ENCODE measurements around the gene CEP68. TPM values are rescaled to one million over a fixed set of nuclear protein-coding genes. Genes with fewer than 3 reads are reported as not detected.

The CEP68 gene
- total RNA-seq, 4 donors from 2014 or later, result 21.4 to 48.0 (median 35.2) TPM

- Histone ChIP-seq H3K27me3 (no peaks in the 10 kb centered on the region), H3K9me3 (no peaks in the 10 kb centered on the region), H3K4me1 (peaks cover 0 to 14% of the 10 kb centered on the region in 2 donors), H3K27ac (no peak overlapping the region), H3K36me3 (peaks cover 0 to 63% of the 10 kb centered on the region in 2 donors), H3K4me3 (no peak overlapping the region)
- intact Hi-C loops (cut with DNase I; ENCODE audit: low total_unique reads), result no loop called here
- TF ChIP-seq CTCF (IDR thresholded peaks at IDR 0.05 in 4 of 5, conservative IDR thresholded peaks at IDR 0.05 in 1 of 5), result no peak
- no peak for TF ChIP-seq POLR2A (IDR thresholded peaks at IDR 0.05)
- in situ Hi-C loops (cut with MboI; ENCODE audit: low sequenced_read_pairs in 4 of 4), result no loop called here
- no peak for ATAC-seq
- DNase-seq, result no peak
These were observed 36.6 kb downstream of the CEP68 start for GRCh38 chr2:65092791-65093190.

GRCh38 chr2:65093211-65093610, 37.0 kb downstream of the CEP68 start:
- TF ChIP-seq POLR2A (IDR thresholded peaks at IDR 0.05) (no peak), CTCF (IDR thresholded peaks at IDR 0.05 in 4 of 5, conservative IDR thresholded peaks at IDR 0.05 in 1 of 5) (no peak)
- intact Hi-C loops (cut with DNase I; ENCODE audit: low total_unique reads), result no loop called here
- peaks cover 0 to 62% of the 10 kb centered on the region in 2 donors for H3K36me3 ChIP-seq
- no peaks in the 10 kb centered on the region for H3K27me3 ChIP-seq
- H3K27ac ChIP-seq, result no peak overlapping the region
- no peak for ATAC-seq
- H3K4me1 ChIP-seq, result peaks cover 0 to 15% of the 10 kb centered on the region in 2 donors
- H3K9me3 ChIP-seq, result no peaks in the 10 kb centered on the region
- H3K4me3 ChIP-seq, result no peak overlapping the region
- in situ Hi-C loops (cut with MboI; ENCODE audit: low sequenced_read_pairs in 4 of 4), result no loop called here
- no peak for DNase-seq

GRCh38 chr2:65096948-65097347, 40.7 kb downstream of the CEP68 start:
- Histone ChIP-seq H3K27ac (no peak overlapping the region), H3K36me3 (peaks cover 2 to 68% of the 10 kb centered on the region in 2 donors), H3K4me1 (peaks cover 0 to 5% of the 10 kb centered on the region in 2 donors), H3K4me3 (no peak overlapping the region), H3K9me3 (no peaks in the 10 kb centered on the region), H3K27me3 (no peaks in the 10 kb centered on the region)
- no peak for TF ChIP-seq POLR2A (IDR thresholded peaks at IDR 0.05)
- TF ChIP-seq CTCF (IDR thresholded peaks at IDR 0.05 in 4 of 5, conservative IDR thresholded peaks at IDR 0.05 in 1 of 5), result no peak
- no peak for ATAC-seq
- in situ Hi-C loops (cut with MboI; ENCODE audit: low sequenced_read_pairs in 4 of 4), result no loop called here
- DNase-seq, result no peak
- intact Hi-C loops (cut with DNase I; ENCODE audit: low total_unique reads), result no loop called here

GRCh38 chr2:65097844-65098243, 41.6 kb downstream of the CEP68 start:
- TF ChIP-seq CTCF (IDR thresholded peaks at IDR 0.05 in 4 of 5, conservative IDR thresholded peaks at IDR 0.05 in 1 of 5) (no peak), POLR2A (IDR thresholded peaks at IDR 0.05) (no peak)
- ATAC-seq (no peak), DNase-seq (no peak)
- Histone ChIP-seq H3K36me3 (peaks cover 2 to 64% of the 10 kb centered on the region in 2 donors), H3K4me1 (peaks cover 0 to 5% of the 10 kb centered on the region in 2 donors), H3K9me3 (no peaks in the 10 kb centered on the region), H3K27me3 (no peaks in the 10 kb centered on the region), H3K4me3 (no peak overlapping the region), H3K27ac (no peak overlapping the region)
- in situ Hi-C loops (cut with MboI; ENCODE audit: low sequenced_read_pairs in 4 of 4), result no loop called here
- intact Hi-C loops (cut with DNase I; ENCODE audit: low total_unique reads), result no loop called here

GRCh38 chr2:65098741-65099140, 42.5 kb downstream of the CEP68 start:
- ATAC-seq (no peak), DNase-seq (no peak)
- Histone ChIP-seq H3K4me1 (peaks cover 5% of the 10 kb centered on the region in 2 donors), H3K36me3 (peaks cover 2 to 67% of the 10 kb centered on the region in 2 donors), H3K27me3 (no peaks in the 10 kb centered on the region), H3K9me3 (no peaks in the 10 kb centered on the region), H3K27ac (no peak overlapping the region), H3K4me3 (no peak overlapping the region)
- intact Hi-C loops (cut with DNase I; ENCODE audit: low total_unique reads), result no loop called here
- in situ Hi-C loops (cut with MboI; ENCODE audit: low sequenced_read_pairs in 4 of 4), result no loop called here
- TF ChIP-seq POLR2A (IDR thresholded peaks at IDR 0.05) (no peak), CTCF (IDR thresholded peaks at IDR 0.05 in 4 of 5, conservative IDR thresholded peaks at IDR 0.05 in 1 of 5) (no peak)
